ENCODE data around the gene SAT1. TPM values are rescaled to one million over a fixed set of nuclear protein-coding genes. Genes with fewer than 3 reads are reported as not detected.
A peak's percentile ranks its signal among the peaks of the same experiment; 100 is the strongest.
"Not testable (repeated sequence)": the region's sequence is repeated elsewhere in the genome, so short reads cannot be mapped to it uniquely, and the experiment has no call there.

SAT1 gene
- total RNA-seq, 1 experiment from 2014 or later: 466 TPM

DNA sequence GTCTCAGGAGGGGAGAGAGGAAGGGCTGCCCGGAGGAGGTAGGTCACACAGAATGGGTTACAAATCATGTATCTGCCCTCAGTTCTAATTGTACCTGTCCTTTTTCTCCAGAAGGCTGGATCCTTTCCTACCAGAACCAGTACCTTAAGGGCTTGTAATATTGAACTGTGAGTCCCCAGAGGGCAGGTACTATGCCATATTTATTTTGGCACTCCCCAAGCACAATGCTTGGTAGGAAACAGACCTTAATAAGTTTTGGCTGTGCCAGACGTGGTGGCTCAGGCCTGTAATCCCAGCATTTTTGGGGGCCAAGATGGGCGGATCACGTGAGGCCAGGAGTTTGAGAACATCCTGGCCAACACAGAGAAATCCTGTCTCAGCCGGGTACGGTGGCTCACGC is 11.9 kb upstream of the SAT1 start:
- DNase-seq (ENCODE audit: low spot score); in situ Hi-C loops (cut with HindIII; ENCODE audit: low sequenced_read_pairs): not testable (repeated sequence)

DNA sequence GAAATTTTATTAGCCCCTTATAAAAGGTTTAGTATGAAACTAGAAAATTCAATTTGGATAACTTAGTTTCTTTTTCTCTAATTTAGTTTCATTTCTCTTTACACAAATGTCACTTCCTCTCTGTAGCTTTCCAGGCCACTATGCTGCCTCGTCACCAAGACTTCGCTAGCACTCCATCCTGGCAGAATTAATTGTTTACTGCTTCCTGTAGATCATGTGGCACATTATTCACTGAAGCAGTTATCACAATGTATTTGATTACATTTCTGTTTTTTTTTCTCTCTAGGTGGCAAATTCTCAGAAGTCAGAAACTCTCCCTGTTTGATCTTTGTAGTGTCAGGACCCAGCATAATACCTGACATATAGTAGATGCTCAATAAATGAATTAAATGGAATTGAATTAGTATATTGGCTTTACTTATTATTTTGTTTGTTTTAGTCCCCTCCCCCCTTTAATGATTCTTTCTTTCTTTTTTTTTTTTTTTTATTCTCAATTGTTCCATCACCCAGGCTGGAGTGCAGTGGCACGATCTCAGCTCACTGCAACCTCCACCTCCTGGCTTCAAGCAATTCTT is 9.3 kb upstream of the SAT1 start:
- in situ Hi-C loops (cut with HindIII; ENCODE audit: low sequenced_read_pairs): no loop called here
- DNase-seq (ENCODE audit: low spot score): no peak

DNA sequence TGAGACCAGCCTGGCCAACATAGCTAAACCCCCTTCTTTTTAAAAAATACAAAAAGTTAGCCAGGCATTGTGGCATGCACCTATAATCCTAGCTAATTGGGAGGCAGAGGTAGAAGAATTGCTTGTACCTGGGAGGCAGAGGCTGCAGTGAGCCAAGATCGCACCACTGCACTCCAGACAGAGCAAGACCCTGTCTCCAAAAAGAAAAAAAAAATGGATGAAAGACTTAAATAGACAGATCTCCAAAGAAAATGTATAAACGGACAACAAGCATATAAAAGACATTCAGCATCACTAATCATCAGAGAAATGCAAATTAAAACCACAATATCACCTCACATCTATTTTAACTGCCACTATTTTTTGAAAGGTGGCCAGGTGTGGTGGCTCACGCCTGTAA is 6.6 kb upstream of the SAT1 start:
- in situ Hi-C loops (cut with HindIII; ENCODE audit: low sequenced_read_pairs): no loop called here
- no peak for DNase-seq (ENCODE audit: low spot score)

DNA sequence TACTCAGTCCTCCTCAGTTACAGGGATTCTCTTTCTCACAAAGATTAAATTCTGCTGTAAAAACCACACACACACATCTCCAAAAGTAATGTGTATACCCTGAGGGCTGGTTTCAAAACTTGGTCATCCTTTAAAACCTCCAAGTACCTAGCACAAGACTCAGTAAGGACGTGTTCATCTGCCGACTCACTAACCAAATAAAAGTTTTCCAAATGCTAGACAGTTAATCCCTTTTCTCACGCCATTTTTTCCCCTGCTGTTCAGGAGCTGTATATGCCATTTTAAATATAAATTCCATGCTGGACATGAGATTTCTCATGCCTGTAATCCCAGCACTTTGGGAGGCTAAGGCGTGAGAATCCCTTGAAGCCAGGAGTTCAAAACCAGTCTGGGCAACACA is 3.9 kb upstream of the SAT1 start:
- no peak for DNase-seq (ENCODE audit: low spot score)
- in situ Hi-C loops (cut with HindIII; ENCODE audit: low sequenced_read_pairs): no loop called here

DNA sequence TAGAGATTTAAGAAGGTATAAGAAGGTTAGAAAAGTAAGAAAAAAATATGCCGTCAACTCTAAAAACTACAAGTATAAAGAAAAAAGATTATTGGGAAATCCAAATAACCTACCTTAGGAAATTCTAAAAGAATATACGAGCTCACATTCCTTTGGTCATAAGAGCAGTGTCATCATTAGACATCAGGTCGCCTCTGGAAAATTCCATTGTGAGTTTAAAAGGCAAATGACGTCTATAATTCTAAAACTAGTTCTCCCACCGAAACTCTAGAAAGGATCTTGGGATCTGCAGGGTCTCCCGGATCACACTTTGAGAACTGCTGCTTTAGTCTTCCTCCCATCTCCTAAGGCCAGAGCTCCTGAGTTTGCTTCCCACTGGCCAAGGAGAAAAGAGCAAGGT is 518 bp upstream of the SAT1 start:
- DNase-seq (ENCODE audit: low spot score): no peak
- in situ Hi-C loops (cut with HindIII; ENCODE audit: low sequenced_read_pairs): no loop called here

- no peak for DNase-seq (ENCODE audit: low spot score)
- in situ Hi-C loops (cut with HindIII; ENCODE audit: low sequenced_read_pairs): no loop called here
These were observed 856 bp downstream of the SAT1 start for GRCh38 chrX:23783589-23784469.

DNA sequence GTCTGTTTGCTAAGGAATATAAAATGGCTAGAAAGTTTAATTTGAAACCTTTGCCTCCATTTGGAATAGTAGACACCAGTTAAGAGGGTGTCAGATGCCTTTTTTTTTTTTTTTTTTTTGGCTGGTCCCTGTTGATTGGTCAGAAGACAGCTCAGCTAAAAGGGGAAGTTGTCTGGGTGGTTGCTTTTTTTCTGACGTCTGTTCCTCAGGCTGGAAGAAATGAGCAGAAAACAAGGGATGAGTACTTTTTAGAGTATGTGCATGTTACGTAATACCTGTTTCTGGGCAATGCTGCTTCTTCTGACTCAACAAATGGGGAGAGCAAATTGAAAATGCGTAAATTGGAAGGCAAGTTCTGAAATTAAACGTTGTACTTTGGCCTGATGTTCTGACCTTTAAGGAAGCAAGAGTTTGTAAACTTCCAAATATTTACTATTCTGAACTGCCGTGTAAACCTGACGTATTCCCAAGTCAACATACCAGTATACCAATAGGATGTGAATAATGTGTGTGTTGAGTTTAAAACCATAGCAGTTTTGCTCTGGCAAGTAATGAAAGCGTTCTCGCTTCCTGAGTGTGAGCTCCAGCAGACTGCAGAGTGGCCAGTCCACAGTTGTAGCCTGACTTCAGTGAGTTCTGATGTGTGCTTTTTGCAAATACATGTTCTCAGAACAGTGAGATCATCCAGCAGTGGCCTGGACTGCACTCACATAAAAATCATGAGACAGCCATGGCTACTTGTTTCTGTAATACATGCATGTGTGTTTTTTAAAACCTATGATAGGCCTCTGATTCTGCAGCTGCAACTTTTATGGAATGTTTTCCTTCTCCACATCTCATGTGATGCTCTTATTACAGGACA is 1.7 kb downstream of the SAT1 start:
- no peak for DNase-seq (ENCODE audit: low spot score)
- in situ Hi-C loops (cut with HindIII; ENCODE audit: low sequenced_read_pairs): no loop called here

DNA sequence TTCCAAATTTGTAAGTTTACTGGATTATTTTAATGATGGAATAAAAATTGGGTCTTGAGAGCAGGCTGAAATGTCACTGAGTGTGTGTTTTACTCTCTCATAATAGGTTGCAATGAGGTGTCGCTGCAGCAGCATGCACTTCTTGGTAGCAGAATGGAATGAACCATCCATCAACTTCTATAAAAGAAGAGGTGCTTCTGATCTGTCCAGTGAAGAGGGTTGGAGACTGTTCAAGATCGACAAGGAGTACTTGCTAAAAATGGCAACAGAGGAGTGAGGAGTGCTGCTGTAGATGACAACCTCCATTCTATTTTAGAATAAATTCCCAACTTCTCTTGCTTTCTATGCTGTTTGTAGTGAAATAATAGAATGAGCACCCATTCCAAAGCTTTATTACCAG is 2.6 kb downstream of the SAT1 start:
- in situ Hi-C loops (cut with HindIII; ENCODE audit: low sequenced_read_pairs): no loop called here
- no peak for DNase-seq (ENCODE audit: low spot score)

DNA sequence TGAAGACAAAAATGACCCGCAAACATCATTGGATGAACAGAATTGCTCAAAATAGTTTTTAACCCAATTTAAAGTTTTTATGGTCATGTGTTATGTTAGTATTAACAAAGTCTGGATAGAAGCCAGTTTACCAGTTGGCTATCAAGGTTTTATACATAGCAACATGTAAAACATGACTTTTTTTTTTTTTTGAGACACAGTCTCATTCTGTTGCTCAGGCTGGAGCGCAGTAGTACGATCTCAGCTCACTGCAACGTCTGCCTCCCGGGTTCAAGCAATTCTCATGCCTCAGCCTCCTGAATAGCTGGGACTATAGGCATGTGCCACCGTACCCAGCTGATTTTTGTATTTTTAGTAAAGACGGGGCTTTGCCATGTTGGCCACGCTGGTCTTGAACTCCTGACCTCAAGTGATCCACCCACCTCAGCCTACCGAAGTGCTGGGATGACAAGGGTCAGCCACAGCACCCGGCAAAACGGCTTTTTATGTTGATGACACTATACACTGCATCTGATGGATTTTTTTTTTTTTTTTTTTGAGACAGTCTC is 3.4 kb downstream of the SAT1 start:
- no peak for DNase-seq (ENCODE audit: low spot score)

DNA sequence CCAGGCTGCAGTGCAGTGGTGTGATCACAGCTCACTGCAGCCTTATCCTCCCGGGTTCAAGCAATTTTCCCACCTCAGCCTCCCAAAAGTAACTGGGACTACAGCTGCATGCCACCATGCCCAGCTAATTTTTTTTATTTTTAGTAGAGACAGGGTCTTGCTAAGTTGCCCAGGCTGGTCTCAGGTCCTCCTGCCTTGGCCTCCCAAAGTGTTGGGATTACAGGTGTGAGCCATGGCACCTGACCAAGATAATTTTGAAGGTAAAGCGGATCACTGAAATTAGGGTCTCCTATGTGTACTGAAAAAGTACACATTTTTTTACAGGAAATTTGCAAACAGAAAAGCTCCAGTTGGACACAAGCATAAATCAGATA is 4.8 kb downstream of the SAT1 start:
- DNase-seq (ENCODE audit: low spot score): no peak
- in situ Hi-C loops (cut with HindIII; ENCODE audit: low sequenced_read_pairs): no loop called here

More for the DNA sequence above, 3.4 kb downstream of the SAT1 start:
- in situ Hi-C loops (cut with HindIII; ENCODE audit: low sequenced_read_pairs): no loop called here

DNA sequence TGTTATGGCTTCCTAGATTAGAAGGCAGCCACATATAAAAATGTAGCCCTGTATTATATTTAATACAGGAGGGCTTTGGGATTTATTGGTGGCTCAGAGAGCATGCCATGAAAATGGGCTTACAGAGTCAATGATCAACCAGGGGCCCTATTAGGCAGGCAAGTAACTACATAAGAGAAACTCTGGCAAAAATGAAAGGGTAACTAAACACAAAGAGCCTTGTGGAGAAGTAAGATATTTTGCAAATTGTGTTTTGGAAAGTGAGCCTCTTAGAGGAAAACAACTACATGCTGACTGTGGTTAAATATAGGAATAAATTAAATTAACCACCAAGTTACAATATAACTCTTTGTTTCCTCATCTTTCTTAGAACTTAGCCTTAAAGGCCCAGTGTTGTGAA is 5.5 kb downstream of the SAT1 start:
- DNase-seq (ENCODE audit: low spot score): no peak
- in situ Hi-C loops (cut with HindIII; ENCODE audit: low sequenced_read_pairs): no loop called here

DNA sequence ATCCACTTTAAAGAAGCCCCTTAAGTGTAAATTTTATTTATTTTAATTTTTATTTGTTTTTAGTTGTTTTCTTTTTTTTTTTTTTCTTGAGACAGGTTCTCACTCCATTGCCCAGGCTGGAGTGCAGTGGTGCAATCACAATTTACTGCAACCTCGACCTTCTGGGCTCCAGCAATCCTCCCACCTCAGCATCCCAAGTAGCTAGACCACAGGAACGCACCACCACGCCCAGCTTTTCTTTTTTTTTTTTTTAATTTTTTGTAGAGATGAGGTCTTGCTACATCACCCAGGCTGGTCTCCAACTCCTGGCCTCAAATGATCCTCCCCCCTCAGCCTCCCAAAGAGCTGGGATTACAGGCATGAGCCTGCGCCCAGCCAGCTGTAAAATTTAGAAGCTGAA is 6.0 kb downstream of the SAT1 start:
- no peak for DNase-seq (ENCODE audit: low spot score)
- in situ Hi-C loops (cut with HindIII; ENCODE audit: low sequenced_read_pairs): no loop called here

DNA sequence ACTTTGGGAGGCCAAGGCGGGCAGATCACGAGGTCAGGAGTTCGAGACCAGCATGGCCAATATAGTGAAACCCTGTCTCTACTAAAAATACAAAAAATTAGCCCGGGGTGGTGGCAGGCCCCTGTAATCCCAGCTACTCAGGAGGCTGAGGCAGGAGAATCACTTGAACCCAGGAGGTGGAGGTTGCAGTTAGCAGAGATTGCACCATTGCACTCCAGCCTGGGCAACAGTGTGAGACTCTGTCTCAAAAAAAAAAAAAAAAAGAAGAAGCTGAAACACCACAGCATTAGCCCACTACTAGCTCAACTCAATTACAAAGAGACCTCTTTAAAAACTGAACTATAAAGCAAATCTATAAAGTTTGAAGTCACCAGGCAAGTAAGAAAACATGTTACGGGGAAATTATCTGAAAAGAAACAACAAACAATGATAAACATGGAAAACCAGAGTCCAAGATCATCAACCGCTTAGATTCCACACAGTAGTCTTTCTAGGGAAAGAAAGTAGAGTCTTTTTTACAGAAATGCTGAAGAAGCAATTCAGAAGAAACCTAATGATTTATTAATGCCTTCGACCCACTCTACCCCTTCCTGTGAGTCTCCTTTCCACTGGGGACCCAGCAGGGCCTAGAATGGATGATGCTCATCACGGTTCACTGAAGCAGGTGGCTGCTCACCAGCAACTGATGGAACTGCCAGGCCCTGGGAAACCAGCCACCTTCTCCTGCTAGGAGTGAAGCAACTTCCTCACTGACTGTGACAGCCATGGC is 6.6 kb downstream of the SAT1 start:
- in situ Hi-C loops (cut with HindIII; ENCODE audit: low sequenced_read_pairs): no loop called here
- peak; percentile 66 for DNase-seq (ENCODE audit: low spot score)

- in situ Hi-C loops (cut with HindIII; ENCODE audit: low sequenced_read_pairs): no loop called here
- DNase-seq (ENCODE audit: low spot score): no peak
These were observed 7.2 kb downstream of the SAT1 start for GRCh38 chrX:23790155-23790497.

DNA sequence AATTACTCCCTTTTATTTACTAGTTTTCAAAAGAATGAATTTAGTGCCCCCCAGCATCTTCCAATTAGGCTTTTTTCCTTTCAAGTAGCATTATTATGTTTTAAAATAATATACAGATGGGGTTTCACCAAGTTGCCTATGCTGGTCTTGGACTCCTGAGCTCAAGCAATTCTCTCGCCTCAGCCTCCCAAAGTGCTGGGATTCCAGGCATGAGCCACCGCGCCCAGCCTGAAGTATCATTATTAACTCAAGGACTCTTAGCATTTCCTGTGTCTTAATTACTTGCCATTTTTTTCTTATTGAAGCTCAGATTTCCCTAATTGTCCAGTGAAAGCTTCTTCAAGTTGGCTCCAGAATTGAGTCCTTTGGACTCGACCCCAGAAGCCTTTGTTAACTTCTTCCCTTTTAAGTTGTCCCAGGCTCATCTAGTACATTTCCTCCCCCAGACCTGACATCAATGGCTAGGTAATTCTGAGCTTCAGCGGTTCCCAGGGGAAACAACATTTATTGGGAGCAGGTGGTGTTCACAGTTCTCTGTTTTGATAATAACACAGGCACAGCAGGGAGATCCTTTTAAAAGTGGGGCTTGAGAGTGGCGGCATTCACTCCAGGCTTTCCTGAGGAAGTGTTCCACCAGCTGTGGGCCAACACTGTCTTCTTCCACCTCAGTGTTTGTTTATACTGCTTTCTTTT is 10.0 kb downstream of the SAT1 start:
- in situ Hi-C loops (cut with HindIII; ENCODE audit: low sequenced_read_pairs): no loop called here
- DNase-seq (ENCODE audit: low spot score): no peak

DNA sequence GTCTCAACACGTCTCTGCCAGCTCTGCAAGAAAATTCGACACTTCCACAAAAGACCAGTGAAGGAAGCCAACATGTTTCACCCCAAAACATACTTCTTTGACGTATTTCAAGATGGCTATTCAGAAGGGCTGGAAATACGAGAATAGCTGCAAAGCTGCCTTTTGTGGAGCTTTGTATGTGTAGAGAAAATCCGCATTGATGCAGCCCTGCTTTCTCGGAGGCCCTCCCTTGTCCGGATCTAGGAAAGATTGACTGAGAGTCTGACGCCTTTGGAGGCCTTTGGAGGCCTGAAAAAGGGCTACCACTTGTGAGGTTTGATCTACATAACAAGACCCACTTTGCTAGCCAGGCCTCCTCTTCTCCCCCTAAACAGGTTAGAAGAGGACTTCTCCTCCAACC is 12.2 kb downstream of the SAT1 start:
- in situ Hi-C loops (cut with HindIII; ENCODE audit: low sequenced_read_pairs): no loop called here
- no peak for DNase-seq (ENCODE audit: low spot score)

- in situ Hi-C loops (cut with HindIII; ENCODE audit: low sequenced_read_pairs): no loop called here
These were observed 14.6 kb downstream of the SAT1 start for GRCh38 chrX:23797371-23798128.

GRCh38 chrX:23799469-23800065 is 16.6 kb downstream of the SAT1 start:
- DNase-seq (ENCODE audit: low spot score): no peak
- in situ Hi-C loops (cut with HindIII; ENCODE audit: low sequenced_read_pairs): no loop called here

More at GRCh38 chrX:23797371-23798128, 14.6 kb downstream of the SAT1 start:
- DNase-seq (ENCODE audit: low spot score): no peak
